GM23248 (cell line): ENCODE measurements around the gene GRID2.

ENCODE experiments used
- EZH2 ChIP-seq: fragments of 200-600 bp; sonication (generic); IDR thresholded peaks from 2 replicates; pipeline ENCODE4 v1.6.1; 2018; ENCODE audit warnings: antibody characterized with exemption, mild to moderate bottlenecking; ENCODE audit not compliant: insufficient read depth, poor library complexity, severe bottlenecking
- EZH2phosphoT487 ChIP-seq: fragments of 200-600 bp; sonication (generic); IDR thresholded peaks from 2 replicates; pipeline ENCODE4 v1.6.1; 2018; ENCODE audit warnings: antibody characterized with exemption, moderate library complexity, mild to moderate bottlenecking, low read depth; ENCODE audit not compliant: insufficient read depth

DNA sequence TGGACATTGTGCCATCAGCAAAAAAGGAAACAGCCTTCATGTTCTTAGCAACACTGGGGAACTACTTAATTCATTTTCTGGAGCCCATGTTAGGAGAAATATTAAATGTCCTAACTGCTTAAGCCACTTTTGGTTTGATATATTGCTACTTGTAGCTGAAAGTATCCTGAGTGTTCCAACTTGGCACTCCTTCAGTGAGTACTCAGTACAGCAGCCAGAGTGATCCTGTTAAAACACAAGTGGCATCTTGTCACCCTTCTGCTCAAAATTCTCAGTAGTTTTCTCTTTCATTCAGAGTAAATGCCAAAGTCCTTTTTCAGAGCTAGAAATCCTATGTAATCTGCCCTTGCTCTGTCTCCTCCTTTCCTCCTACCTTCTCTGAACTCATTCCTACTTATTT lies 522.0 kb downstream of the GRID2 start:
- no peak for TF ChIP-seq EZH2
- TF ChIP-seq EZH2phosphoT487 = no peak
